K562 (cell line): ENCODE data around the gene SLC30A3. TPM values are rescaled to one million over a fixed set of nuclear protein-coding genes. Genes with fewer than 3 reads are reported as not detected.

Experiments
- ATAC-seq: fragments of 200-7000 bp; cut with Tn5 transposase; 3 replicates; pipeline ENCODE4 v1.9.1; 2020; ENCODE audit warnings: moderate library complexity
- BruUV-seq: library from RNA; stranded (reverse); fragments of 400-500 nt; replicated peaks from 2 replicates; lab custom pipeline; 2021; lab: Mats Ljungman, UMichigan
- CTCF ChIA-PET: fragments of 300-600 bp; formaldehyde crosslinking; extraction: SDS; loops from one replicate; lab custom pipeline; 2021; ENCODE audit warnings: low intra/inter-chr PET ratio; lab: Yijun Ruan, JAX
- POLR2A ChIA-PET: fragments of 300-600, 350-650 bp; sonication (Branson Sonifier 250); formaldehyde crosslinking; extraction: SDS; loops from one replicate; lab custom pipeline; 2021; ENCODE audit warnings: antibody characterized with exemption, inconsistent platforms; lab: Yijun Ruan, JAX
- DNase-seq, 4 experiments: peaks; one replicate each; pipeline versions ENCODE4 v3.0.0 to v3.0.0-alpha.2; 2011 to 2018; ENCODE audit warnings: low spot score in 3 of 4, mixed read lengths in 3 of 4; ENCODE audit errors: extremely low read depth in 1 of 4
- FAIRE-seq: peaks from 2 replicates; lab custom pipeline; 2011; peaks lifted over from hg19 to GRCh38; lab: Jason Lieb, UNC
- H2AFZ ChIP-seq: 2 replicates; pipeline ENCODE4 v1.6.0; 2011; ENCODE audit warnings: low read depth, low read length, control low read depth, inconsistent platforms
- H3K27ac ChIP-seq: fragments of 200-600 bp; 3 replicates; pipeline ENCODE4 v1.8.0; 2011; ENCODE audit warnings: low read depth, mild to moderate bottlenecking, control low read depth, inconsistent platforms, low read length, moderate library complexity, mixed read lengths; ENCODE audit errors: extremely low read depth
- H3K27me3 ChIP-seq, 2 experiments: fragments of 300-600 bp in 1 of 2; 2 replicates in 1 of 2; 3 replicates in 1 of 2; pipeline versions ENCODE4 v1.6.0 to v1.8.0; 2011; ENCODE audit warnings: inconsistent platforms in 2 of 2, low read length in 2 of 2, mild to moderate bottlenecking in 1 of 2, mixed read lengths in 1 of 2, moderate library complexity in 1 of 2; ENCODE audit not compliant: control insufficient read depth in 2 of 2, insufficient read depth in 2 of 2
- H3K36me3 ChIP-seq: fragments of 300-600 bp; 3 replicates; pipeline ENCODE4 v1.8.0; 2011; ENCODE audit warnings: mild to moderate bottlenecking, low read length, inconsistent platforms; ENCODE audit not compliant: control insufficient read depth, insufficient read depth
- H3K4me1 ChIP-seq, 2 experiments: fragments of 200-600 bp in 1 of 2; replicated peaks in 1 of 2; 2 replicates in 1 of 2; 3 replicates in 1 of 2; pipeline versions ENCODE4 v1.5.1 to v1.8.0; 2011; ENCODE audit warnings: inconsistent platforms in 2 of 2, low read length in 2 of 2, mild to moderate bottlenecking in 1 of 2, mixed read lengths in 1 of 2, moderate library complexity in 1 of 2; ENCODE audit not compliant: control insufficient read depth in 2 of 2, insufficient read depth in 2 of 2
- H3K4me2 ChIP-seq: 2 replicates; pipeline ENCODE4 v1.6.1; 2011; ENCODE audit warnings: low read length, control low read depth, inconsistent platforms, mixed read lengths; ENCODE audit not compliant: insufficient read depth
- H3K4me3 ChIP-seq: fragments of 200-600 bp; sonication (generic), shearing (Covaris generic); 2 replicates; pipeline ENCODE4 v1.5.1; 2016; ENCODE audit warnings: control low read depth, inconsistent platforms
- H3K79me2 ChIP-seq: fragments of 200-600 bp; 3 replicates; pipeline ENCODE4 v1.8.0; 2011; ENCODE audit warnings: low read length, inconsistent platforms; ENCODE audit not compliant: control insufficient read depth, insufficient read depth
- H3K9ac ChIP-seq, 2 experiments: 2 replicates each; pipeline versions ENCODE4 v1.6.0 to v1.6.1; 2011; ENCODE audit warnings: low read depth in 2 of 2, low read length in 2 of 2, control low read depth in 1 of 2, inconsistent platforms in 1 of 2, mild to moderate bottlenecking in 1 of 2, mixed read lengths in 1 of 2; ENCODE audit not compliant: insufficient read depth in 1 of 2
- H3K9me1 ChIP-seq: one replicate; pipeline ENCODE4 v1.6.0; 2011; ENCODE audit warnings: inconsistent platforms, mild to moderate bottlenecking, low read length, moderate library complexity; ENCODE audit not compliant: control insufficient read depth, insufficient read depth
- H3K9me3 ChIP-seq: replicated peaks from 2 replicates; pipeline ENCODE4 v1.5.1; 2011; ENCODE audit warnings: low read depth, low read length, inconsistent platforms; ENCODE audit not compliant: control insufficient read depth, insufficient read depth
- H4K20me1 ChIP-seq: replicated peaks from 2 replicates; pipeline ENCODE4 v1.6.1; 2011; ENCODE audit warnings: low read length, inconsistent platforms, mixed read lengths; ENCODE audit not compliant: control insufficient read depth, insufficient read depth
- CAMTA2 ChIP-seq: fragments of 250-450 bp; sonication (Bioruptor Pico); conservative IDR thresholded peaks from 2 replicates; pipeline ENCODE4 v1.5.1; 2022
- CBFB ChIP-seq: sonication (generic); formaldehyde crosslinking; IDR thresholded peaks from 2 replicates; pipeline ENCODE4 v1.4.0; 2020; ENCODE audit warnings: mild to moderate bottlenecking, missing genetic modification reagents
- CCAR2 ChIP-seq: fragments of 200-400 bp; formaldehyde crosslinking; IDR thresholded peaks from 2 replicates; pipeline ENCODE4 v1.6.1; 2017; ENCODE audit warnings: mild to moderate bottlenecking, low read depth, low read length
- CTBP1 ChIP-seq: fragments of 450-650 bp; IDR thresholded peaks from 2 replicates; pipeline ENCODE4 v1.6.1; 2016; ENCODE audit warnings: borderline replicate concordance
- CTCF ChIP-seq, 3 experiments: IDR thresholded peaks in 2 of 3; conservative IDR thresholded peaks in 1 of 3; 2 replicates each; pipeline ENCODE4 v1.5.1; 2011 to 2012; ENCODE audit warnings: low read length in 3 of 3, mild to moderate bottlenecking in 3 of 3, control low read depth in 2 of 3, improper control_type of control experiment in 1 of 3, inconsistent platforms in 1 of 3, low read depth in 1 of 3, mixed read lengths in 1 of 3, moderate library complexity in 1 of 3; ENCODE audit not compliant: insufficient read depth in 2 of 3
- IFI16 ChIP-seq: fragments of 250-450 bp; sonication (Bioruptor Pico); IDR thresholded peaks from 2 replicates; pipeline ENCODE4 v2.1.2; 2022; ENCODE audit warnings: mild to moderate bottlenecking, inconsistent platforms
- NFIC ChIP-seq: fragments of 450-650 bp; IDR thresholded peaks from 2 replicates; pipeline ENCODE4 v1.6.1; 2017; ENCODE audit warnings: mild to moderate bottlenecking, inconsistent platforms
- PRDM10 ChIP-seq: fragments of 450-650 bp; IDR thresholded peaks from 2 replicates; pipeline ENCODE4 v1.6.1; 2018; ENCODE audit not compliant: partially characterized antibody
- SAFB2 ChIP-seq: fragments of 200-400 bp; formaldehyde crosslinking; IDR thresholded peaks from 2 replicates; pipeline ENCODE4 v1.6.1; 2018; ENCODE audit warnings: borderline replicate concordance, low read length, low read depth, moderate library complexity; ENCODE audit not compliant: severe bottlenecking
- SPI1 ChIP-seq: IDR thresholded peaks from 2 replicates; pipeline ENCODE4 v1.6.1; 2011; ENCODE audit warnings: low read depth, low read length, control low read depth, borderline replicate concordance
- TFAP4 ChIP-seq: sonication (generic); formaldehyde crosslinking; IDR thresholded peaks from 2 replicates; pipeline ENCODE4 v1.8.0; 2022; ENCODE audit warnings: missing genetic modification reagents, mild to moderate bottlenecking, moderate library complexity, borderline replicate concordance
- U2AF2 ChIP-seq: fragments of 200-400 bp; formaldehyde crosslinking; optimal IDR thresholded peaks from 2 replicates; pipeline ENCODE3; 2017; ENCODE audit warnings: low read depth, mild to moderate bottlenecking, low read length
- WGBS: fragments of 100-300 bp; shearing (Covaris generic); methylation state at CpG from one replicate; pipeline ENCODE4 v1.1.6; 2016; ENCODE audit warnings: low coverage, mixed read lengths; ENCODE audit not compliant: insufficient coverage; ENCODE audit errors: missing lambda C conversion rate; 5-methylcytosine and 5-hydroxymethylcytosine counted together
- in situ Hi-C: fragments of 300-500 bp; cut with MboI; formaldehyde crosslinking; loops from 4 replicates; pipeline ENCODE4 v1.15.0; 2018; ENCODE audit warnings: inconsistent platforms, mixed read lengths
- intact Hi-C: fragments of 100-400 bp; cut with micrococcal nuclease; formaldehyde crosslinking; loops from 2 replicates; pipeline ENCODE4 v1.14.2; 2022
- polyA plus RNA-seq, 8 experiments: library from polyadenylated mRNA; depleted of rRNA in 4 of 8; stranded (reverse) in 5 of 8; unstranded in 3 of 8; fragments of >200 nt; fragmentation: Nextera tagmentation in 2 of 8; fragmentation: Illumina TruSeq in 1 of 8; extraction: Ambion mirVana in 2 of 8; extraction: Trizol in 1 of 8; gene quantifications; 2 replicates each; pipeline versions ENCODE4 v1.2.1 to v1.2.3, GENCODE V29; 2011 to 2014; ENCODE audit warnings: inconsistent platforms in 1 of 8, missing spikeins in 1 of 8
- total RNA-seq, 7 experiments: library from RNA; depleted of rRNA in 6 of 7; stranded (reverse); fragments of >200 nt in 6 of 7; fragmentation: Illumina TruSeq in 2 of 7; extraction: Trizol in 2 of 7; gene quantifications; 2 replicates each; pipeline versions ENCODE4 v1.2.1 to v1.2.3, GENCODE V29; 2011 to 2021; ENCODE audit warnings: low replicate concordance in 1 of 7

Gene SLC30A3
- total and polyA plus RNA-seq, 9 of the 15 experiments (the other 6 are each of a cell fraction or from before 2014, with no cell fraction given) = 0.03 to 2.7 (median 0.89) TPM; not detected in 1

- TF ChIP-seq PRDM10 (no peak), SAFB2 (no peak), CCAR2 (no peak), SPI1 (no peak), NFIC (no peak), IFI16 (CRISPR knock-in tag) (no peak), U2AF2 (no peak)
Measured at GRCh38 chr2:27294928-27295327, 32.1 kb upstream of the SLC30A3 start (continued).

GRCh38 chr2:27291865-27292264, 29.0 kb upstream of the SLC30A3 start:
- Histone ChIP-seq H3K4me3 (no peak overlapping the region), H3K4me2 (0 out of 2 replicates have a peak overlapping the region, but pooled peaks have one; percentile 10), H3K27ac (no peak overlapping the region), H3K9me3 (no peaks in the 10 kb centered on the region), H3K4me1 (peaks cover 4 to 12% of the 10 kb centered on the region in 2 experiments), H3K9ac (peak overlapping the region in 1 of 2 experiments; percentile 37; a peak in 1 of 4 replicates), H3K9me1 (no peaks in the 10 kb centered on the region), H2AFZ (peak overlapping the region; percentile 3; the same call in 1 of the 2 replicates), H3K36me3 (no peaks in the 10 kb centered on the region), H4K20me1 (no peaks in the 10 kb centered on the region), H3K27me3 (no peaks in the 10 kb centered on the region), H3K79me2 (no peaks in the 10 kb centered on the region)
- BruUV-seq = no TSS peak
- intact Hi-C loops (loop anchor here (10.0 kb wide), 1 partner anchor 327 kb away; no protein-coding TSS in a partner anchor), in situ Hi-C loops (loop anchor here (10.0 kb wide), 1 partner anchor 447 kb away; the partner anchor contains the start of gene DPYSL5)
- POLR2A ChIA-PET = interaction anchor here (0.6 to 3.0 kb wide), 11 partner anchors 11 to 1435 kb away, joined by 3 to 15 read pairs (median 4); partner anchors contain the start of genes ATRAID, SLC4A1AP and SLC5A6
- DNase-seq (peak in 2 of 4 experiments; percentile 59 to 61), FAIRE-seq (peak; percentile 67), ATAC-seq (peak; percentile 88)
- 10% methylated on average over 6 of the region's 6 CpGs for WGBS
- CTCF ChIA-PET = interaction anchor here (0.6 to 1.3 kb wide), 3 partner anchors 11 to 176 kb away, joined by 3 to 5 read pairs (median 4); no protein-coding TSS in a partner anchor
- TF ChIP-seq CTCF (IDR thresholded peaks at IDR 0.05 in 2 of 3, conservative IDR thresholded peaks at IDR 0.05 in 1 of 3; ENCODE audit: insufficient read depth in 2 of 3, low read depth in 1 of 3, low read length in 3 of 3) (peak; percentile 57 to 64 (median 58)), TFAP4 (CRISPR knock-in tag) (0 out of 2 replicates have a peak, but pooled peaks have one; percentile 18), CBFB (CRISPR knock-in tag) (0 out of 2 replicates have a peak, but pooled peaks have one; percentile 27), CAMTA2 (CRISPR knock-in tag) (no peak), CTBP1 (no peak)
